ENCODE results near the gene USHBP1.

- TF ChIP-seq POLR2AphosphoS5 (IDR thresholded peaks at IDR 0.05; ENCODE audit: low read depth, low read length) (no peak), CTCF (IDR thresholded peaks at IDR 0.05) (no peak)
These were observed 2.0 kb upstream of the USHBP1 start for GRCh38 chr19:17266589-17266974.
